Dedifferentiated amniotic fluid mesenchymal stem cell (primary cell): ENCODE data around the gene ELL3.
"Not testable (repeated sequence)": the region's sequence is repeated elsewhere in the genome, so short reads cannot be mapped to it uniquely, and the experiment has no call there.

Source experiments
- DNase-seq: peaks from one replicate; pipeline ENCODE4 v3.0.0-alpha.2; 2016; ENCODE audit errors: extremely low spot score

ELL3 gene, protein sequence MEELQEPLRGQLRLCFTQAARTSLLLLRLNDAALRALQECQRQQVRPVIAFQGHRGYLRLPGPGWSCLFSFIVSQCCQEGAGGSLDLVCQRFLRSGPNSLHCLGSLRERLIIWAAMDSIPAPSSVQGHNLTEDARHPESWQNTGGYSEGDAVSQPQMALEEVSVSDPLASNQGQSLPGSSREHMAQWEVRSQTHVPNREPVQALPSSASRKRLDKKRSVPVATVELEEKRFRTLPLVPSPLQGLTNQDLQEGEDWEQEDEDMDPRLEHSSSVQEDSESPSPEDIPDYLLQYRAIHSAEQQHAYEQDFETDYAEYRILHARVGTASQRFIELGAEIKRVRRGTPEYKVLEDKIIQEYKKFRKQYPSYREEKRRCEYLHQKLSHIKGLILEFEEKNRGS

DNA sequence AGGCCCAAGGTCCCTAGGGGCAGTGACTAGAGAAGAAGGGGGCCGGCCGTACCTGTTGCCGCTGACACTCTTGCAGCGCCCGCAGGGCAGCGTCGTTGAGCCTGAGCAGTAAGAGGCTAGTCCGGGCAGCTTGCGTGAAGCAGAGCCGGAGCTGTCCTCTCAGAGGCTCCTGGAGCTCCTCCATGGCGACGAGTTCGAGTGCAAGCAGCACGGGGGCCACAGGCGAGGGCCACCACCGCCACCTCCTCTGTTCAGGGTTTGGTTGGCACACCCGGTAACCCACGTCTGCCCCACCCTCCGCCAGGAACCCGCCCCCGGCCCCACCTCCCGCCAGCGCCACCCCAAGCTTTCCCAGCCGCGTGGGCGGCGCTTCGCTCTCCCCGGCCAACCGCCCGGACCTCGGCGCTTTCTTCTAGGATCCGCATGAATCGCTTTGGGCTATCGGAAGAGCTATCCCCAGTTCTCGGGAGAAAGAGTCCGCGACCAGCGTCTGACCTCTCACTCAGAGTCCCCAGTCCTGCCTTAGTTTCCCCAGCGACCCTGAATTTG is at the start of gene ELL3:
Gene ELL3 (minus strand): TSS at position 249 of the 549 bp plus-strand sequence. CDS start 65 bp downstream, at position 184.
- peak; percentile 47 for DNase-seq

DNA sequence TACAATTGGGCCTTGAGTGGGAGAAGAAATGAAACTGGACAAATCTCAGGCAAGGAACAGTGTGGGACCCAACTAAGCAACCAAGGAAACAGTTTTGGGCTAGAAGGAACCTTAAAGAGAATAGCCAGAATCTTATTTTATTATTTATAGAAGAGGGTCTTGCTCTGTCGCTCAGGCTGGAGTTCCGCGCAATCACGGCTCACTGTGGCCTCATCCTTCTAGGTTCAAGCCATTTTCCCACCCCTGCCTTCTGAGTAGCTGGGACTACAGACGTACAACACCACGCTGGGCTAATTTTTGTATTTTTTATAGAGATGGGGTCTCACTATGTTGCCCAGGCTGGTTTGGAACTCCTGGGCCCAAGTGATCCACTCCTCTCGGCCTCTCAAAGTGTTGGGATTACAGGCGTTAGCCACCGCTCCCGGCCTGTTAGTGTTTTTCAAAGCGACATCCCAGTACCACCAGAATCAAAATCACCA is 49.3 kb upstream of the ELL3 start:
- no peak for DNase-seq

DNA sequence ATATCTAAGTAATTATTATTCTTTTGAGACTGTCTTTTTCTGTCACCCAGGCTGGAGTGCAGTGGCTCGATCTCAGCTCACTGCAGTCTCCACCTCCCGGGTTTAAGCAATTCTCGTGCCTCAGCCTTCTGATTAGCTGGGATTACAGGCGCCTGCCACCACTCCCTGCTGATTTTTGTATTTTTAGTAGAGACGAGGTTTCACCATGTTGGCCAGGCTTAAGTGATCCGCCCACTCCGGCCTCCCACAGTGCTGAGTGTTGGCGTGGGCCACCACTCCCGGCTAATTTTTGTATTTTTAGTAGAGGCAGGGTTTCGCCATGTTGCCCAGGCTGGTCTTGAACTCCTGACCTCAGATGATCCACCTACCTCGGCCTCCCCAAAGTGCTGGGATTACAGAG is 48.5 kb upstream of the ELL3 start:
- not testable (repeated sequence) for DNase-seq

DNA sequence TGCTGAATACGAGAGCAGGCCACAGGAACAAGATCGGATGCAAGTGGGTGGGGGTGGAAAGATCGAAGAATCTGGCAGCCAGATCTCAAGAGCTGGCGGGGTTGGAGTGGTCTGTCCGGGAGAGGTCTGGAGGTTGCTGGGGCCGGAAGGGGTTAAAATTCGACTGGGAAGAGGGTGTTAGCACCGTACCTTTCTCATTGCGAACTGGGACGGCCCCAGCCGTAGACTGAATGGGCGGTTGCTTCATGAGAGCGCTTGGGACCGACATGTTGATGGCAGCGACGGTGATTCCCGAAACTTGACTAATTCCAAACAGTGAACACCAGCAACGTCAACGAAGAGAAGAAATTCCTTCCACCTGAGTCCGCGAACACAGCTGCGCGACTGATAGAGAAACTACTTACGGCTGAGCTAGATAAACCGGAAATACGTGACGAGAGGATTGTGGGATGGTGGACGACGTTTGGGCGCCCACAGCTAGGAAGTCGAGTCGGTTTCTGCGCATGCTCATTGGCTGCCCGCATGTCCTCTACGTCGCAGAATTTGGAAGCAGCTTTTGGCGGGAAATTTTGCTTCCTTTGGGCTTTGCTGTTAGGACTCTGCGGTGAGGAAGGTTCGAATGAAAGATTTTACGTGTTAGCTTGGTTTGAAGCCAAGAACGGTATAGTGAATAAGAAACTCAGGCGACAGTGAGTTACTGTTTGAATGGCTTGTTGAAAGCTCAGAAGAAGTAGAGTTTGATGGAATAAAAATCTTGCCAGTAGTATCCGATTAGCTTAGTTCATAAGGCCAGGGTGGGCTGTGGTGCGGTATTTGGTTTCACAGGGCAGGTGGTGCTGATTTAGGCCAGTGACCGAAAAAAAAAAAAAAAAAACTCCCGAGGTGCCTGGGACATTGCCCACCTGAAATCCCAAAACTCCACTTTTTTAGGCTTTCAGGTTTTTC is 47.8 kb upstream of the ELL3 start, which contains the start of gene MFAP1:
Gene MFAP1 (minus strand): TSS at position 389 of the 945 bp plus-strand sequence. CDS start 121 bp downstream, at position 268.
- DNase-seq = peak; percentile 98

DNA sequence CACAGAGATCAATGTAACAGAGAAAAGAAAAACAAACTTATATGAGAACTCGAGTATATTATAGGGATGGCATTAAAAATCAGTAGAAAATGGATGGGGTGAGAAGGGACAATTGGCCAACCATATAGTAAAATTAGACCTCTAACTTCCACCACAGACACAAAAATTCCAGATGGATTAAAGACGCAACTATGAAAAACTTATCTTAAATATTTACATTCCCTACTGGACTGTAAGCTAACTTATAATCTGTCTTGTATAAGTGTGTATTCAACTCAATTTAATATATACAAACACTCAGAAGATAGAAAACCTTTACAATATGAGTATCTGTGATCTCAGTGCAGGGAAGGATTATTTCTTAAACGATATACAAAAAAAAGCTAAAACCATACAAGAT is 44.7 kb upstream of the ELL3 start:
- no peak for DNase-seq

DNA sequence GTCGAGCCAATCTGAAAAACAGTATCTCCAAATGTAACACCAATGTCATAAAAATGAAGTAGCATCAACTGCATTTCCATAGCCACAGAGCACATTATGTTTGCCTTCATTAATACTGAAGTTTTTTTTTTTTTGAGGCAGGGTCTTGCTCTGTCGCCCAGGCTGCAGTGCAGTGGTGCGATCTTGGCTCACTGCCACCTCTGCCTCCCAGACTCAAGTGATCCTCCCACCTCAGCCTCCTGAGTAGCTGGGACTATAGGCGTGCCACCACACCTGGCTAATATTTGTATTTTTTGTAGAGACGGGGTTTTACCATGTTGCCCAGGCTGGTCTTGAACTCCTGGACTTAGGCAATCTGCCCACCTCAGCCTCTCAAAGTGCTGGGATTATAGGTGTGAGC is 38.3 kb upstream of the ELL3 start:
- DNase-seq = not testable (repeated sequence)

DNA sequence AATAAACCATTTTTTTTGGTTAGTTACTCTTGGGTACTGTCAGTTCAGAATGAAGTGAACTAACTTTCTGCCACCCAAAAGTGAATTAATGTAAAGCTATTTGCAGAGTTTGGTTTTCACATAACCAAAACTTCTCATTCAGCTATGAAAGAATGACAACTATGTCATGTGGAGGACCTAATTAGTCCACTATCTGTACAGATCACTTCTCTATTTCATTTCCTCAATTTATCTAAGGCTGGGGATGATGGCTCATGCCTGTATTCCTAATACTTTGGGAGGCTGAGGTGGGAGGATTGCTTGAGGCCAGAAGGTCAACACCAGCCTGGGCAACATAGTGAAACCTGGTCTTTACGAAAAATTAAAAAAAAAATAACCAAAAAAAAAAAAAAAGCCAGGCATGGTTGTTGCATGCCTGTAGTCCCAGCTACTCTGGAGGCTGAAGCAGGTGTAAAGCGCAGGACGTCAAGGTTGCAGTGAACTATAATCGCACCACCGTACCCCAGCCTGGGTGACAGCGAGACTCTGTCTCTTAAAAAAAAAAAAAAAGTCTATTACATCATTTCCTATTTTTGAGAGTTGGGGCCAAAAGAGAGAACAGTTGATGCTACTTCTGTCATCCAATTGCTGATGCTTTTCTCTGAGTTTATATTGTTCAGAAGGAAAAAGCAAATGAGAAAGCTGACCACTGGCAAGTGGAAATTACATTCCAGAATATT is 32.4 kb upstream of the ELL3 start:
- no peak for DNase-seq

DNA sequence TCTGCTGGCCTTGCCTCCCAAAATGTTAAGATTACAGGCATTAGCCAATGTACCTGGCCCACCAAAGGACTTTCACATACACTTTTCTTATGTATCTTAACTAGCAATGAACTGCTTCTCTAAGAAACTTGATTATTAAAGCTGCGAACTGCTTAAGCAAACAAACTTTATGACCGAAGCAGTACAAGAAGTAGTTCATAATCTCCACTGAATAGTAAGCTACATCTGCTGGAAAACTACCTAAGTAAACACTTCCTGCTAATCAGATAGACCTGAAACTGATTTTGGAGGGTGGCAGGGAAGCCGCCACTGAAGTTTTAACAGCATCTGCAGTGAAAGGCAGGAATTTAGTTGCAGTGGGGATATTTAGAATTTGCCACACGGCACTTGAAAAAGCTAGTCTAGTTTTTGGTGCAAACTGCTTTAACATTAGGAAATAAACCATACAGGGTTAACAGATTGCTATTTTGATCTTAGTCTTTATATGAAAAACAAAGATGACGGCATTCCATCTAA is 31.7 kb upstream of the ELL3 start:
- no peak for DNase-seq

DNA sequence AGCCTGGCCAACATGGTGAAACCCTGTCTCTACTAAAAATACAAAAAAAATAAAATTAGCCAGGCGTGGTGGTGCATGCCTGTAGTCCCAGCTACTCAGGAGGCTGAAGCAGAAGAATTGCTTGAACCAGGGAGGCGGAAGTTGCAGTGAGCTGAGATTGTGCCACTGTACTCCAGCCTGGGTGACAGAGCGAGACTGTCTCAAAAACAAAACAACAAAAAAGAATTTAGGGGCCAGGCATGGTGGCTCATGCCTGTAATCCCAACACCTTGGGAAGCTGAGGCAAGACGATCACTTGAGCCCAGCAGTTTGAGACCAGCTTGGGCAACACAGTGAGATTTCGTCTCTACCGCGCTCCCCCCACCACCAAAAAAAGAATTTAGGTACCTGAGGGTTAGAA is 25.9 kb upstream of the ELL3 start:
- not testable (repeated sequence) for DNase-seq

DNA sequence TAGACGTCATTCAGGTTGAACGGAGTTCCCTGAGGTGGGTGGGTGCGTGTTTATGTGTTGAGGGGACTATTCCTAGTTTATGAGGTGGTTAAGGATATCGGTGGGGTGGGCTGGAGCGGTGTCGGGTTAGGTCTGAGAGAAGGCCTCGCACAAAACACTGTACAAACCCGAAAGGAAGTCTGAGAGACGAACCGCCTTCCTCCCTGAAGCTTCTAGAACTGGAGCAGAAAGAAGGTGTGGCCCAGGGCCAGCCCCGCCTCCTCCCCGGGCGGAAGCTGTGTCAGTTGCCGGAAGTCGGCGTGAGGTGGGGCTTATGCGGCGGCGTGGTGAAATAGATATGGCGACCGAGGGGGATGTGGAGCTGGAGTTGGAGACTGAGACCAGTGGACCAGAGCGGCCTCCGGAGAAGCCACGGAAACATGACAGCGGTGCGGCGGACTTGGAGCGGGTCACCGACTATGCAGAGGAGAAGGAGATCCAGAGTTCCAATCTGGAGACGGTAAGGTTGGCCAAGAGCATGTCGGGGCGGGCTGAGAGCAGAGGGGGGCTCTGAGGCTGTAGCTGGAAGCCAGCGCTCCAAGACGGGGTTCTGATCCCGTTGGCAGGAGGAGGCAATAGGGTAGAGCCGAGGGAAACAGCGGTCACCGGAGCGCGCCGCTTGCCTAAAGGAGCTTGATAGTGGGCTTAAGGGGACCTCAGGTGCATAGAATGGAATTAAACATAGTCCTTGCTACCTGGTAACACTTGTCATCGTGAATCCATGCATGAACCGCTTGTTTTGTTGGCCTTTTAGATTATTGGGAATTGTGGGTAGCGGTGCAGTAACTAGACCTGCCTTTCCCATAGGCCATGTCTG is 23.7 kb upstream of the ELL3 start, which contains the start of gene HYPK:
Gene HYPK (plus strand): TSS at position 314 of the 856 bp plus-strand sequence. CDS start 24 bp downstream, at position 338.
- peak; percentile 83 for DNase-seq

DNA sequence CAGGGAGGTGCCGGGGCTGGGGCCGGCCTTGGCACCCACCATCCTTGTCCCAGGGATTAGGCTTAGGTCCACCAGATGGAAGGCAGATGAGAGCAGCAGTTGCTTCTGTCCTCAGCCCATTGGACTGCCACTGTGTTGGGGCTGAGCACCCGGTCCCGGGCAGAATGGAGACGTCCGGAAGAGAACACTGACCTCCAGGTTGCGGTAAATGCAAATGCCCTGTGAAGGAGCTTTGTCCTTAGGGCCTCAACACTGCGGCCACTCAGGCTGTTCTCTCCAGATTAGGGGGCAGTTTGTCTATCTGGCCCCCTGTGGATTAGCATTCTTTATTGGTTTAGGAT is 23.1 kb upstream of the ELL3 start, which contains the start of gene SERINC4:
Gene SERINC4 (minus strand): TSS at position 276 of the 341 bp plus-strand sequence. CDS start 234 bp downstream, at position 42.
- no peak for DNase-seq

DNA sequence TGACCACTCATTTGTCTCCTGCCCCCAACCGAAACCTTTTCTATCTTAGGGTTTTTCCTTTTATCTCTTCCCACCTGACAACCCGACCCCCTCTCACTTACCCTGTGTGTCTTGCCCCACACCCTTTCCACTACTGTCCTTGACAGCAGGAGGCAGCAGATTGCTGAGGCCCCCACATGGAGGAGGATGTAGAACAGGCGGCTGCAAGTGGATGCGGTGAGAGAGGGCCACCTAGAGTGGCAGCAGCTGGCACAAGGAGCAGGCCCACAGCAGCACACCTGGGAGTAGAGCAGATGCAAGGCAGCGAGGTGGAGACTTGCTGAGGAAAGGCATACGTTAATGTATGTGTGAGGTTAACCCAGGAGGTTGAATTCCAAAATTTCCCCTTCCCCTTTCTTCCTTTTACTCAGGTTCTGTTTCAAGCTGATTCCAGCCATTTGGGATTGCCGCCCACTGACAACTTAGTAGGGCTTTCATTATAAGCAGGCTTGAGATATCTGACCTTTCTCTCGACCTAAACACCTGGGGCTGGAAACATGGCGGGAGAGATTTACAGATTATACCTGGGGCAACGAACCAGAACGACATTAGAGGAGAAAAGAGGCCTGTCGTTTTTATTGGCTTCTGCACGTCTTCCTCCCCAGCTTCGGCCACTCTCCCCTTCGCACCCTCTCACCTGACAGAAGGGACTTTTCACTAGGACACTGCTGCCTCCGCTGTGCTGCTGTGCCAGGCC is 22.6 kb upstream of the ELL3 start:
- no peak for DNase-seq

DNA sequence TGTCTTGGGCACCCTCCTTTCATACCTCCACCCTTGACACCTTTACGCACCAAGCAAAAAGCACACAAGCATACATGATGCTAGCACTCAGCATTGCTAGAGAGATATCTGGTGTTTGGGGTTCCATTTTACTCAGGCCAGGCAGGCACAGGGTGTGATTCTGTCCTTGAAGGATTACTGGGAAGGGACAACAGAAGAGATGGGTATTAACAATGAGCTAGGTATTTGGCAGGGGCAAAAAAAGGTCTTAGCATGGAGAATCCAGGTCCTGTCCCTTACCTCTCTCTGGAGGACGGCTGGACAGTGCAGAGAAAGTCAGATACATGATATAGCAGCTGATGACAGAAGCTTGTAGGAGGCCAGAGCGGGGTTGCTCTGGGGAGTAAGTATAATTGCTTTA is 19.8 kb upstream of the ELL3 start:
- DNase-seq = no peak

DNA sequence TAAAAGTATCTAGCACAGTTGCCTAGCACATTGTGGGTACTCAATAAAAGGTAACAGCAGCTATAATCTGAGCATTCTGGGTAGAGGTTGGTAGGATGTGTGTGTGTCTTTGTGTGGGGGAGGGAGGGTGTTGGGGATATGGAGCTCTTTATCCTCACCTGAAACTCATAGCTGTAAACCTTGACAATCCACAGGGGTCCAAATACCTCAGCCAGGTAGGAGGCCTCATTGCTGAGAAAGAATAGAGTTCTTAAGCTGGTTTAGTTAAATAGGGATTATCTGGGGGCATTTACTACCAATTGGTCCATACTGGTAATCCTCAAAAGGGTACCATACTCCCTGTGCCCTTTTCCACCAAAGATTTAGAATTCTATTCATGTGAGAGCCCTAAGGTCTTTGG is 19.2 kb upstream of the ELL3 start:
- no peak for DNase-seq

DNA sequence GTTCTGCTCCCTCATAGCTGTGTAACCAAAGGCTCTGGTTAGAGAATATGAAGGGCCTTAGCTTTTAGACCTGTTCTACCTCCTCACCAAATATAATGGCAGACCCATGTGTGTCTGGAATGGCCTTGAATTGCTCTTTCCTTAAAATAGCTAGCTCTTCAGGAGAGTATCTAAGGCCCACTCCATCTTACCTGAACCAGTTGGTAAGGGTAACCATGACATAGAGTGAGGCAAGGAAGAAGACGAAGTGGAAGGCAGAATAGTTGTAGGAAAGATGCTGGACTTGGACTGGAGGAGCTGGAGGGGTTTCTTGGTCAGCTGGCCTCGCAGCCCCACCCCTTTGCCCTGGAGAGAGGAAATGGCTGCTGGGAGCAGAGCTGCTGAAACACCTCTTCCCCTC is 18.4 kb upstream of the ELL3 start:
- no peak for DNase-seq

DNA sequence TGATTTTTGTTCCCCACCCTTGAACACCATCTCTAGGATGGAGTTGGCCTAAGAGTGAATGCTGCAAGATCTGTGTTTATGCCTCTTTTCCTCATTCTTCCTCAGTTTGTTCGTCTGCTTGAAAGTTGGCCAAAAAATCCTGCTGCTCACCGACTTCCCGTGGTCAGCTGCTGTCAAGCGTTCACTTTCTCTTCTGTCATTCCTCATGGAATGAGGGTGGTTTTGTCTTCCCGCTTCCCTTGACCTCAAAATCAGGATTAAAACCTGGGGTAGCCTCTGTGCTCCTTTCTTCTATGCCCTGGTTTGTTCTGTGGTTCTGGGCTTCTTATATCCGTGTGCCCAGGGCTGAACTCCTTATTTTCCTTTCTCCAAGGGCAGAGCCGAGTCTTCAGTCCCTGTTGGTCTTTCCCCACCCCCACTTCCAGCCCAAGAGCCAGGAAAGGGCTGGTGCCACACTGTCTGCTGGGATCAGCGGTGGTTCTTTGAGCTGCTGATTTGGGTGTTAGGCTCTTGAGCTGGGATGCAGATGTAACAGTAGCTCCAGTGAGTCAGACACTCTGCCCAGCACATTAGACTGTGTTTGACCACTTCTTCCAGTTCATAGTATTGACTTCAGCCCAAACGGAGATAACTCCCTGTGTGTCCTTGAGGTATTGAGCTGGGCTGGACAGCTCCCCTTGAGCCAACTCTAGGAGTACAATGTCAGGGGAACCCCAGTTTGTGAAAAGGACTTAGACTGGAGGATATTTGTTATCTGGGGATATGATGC is 17.7 kb upstream of the ELL3 start:
- DNase-seq = no peak

DNA sequence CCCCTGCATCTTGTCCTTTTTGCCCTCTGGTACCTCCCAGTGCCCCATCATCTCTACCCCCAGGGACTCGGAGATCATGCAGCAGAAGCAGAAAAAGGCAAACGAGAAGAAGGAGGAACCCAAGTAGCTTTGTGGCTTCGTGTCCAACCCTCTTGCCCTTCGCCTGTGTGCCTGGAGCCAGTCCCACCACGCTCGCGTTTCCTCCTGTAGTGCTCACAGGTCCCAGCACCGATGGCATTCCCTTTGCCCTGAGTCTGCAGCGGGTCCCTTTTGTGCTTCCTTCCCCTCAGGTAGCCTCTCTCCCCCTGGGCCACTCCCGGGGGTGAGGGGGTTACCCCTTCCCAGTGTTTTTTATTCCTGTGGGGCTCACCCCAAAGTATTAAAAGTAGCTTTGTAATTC is 16.9 kb upstream of the ELL3 start:
- DNase-seq = no peak

DNA sequence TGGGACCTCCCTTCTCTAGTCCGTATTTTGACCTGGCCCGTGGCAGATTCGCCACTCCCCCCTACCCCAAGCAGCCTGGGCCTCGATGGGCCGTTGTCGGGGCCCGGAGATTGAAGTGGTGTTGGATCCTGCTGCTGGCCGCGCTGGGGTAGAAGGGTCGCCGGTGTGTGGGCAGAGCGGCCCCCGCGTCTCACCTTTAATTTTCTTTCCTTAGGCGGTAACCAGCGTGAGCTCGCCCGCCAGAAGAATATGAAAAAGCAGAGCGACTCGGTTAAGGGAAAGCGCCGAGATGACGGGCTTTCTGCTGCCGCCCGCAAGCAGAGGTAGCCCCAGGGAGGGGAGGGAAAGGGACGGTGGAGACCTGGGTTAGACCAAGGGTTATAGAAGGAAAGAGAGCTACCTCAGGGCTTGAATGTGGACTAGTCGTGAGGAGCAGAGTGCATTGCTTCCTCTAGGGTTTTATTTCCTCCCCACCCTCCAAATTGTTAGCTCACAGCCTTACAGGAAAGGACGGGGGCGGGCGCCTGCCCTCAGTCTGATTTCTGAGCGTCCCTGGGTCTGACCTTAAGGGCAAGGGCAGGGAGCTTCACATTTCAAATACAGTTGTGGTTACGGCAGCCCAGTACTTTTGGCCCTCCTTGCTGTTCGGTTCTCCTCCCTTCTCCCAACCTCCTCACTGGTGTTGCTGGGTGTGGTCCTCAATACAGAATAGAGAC is 16.2 kb upstream of the ELL3 start:
- DNase-seq = no peak
